ENCODE measurements around the gene PDE7B. TPM values are rescaled to one million over a fixed set of nuclear protein-coding genes. Genes with fewer than 3 reads are reported as not detected.

Gene PDE7B
- total and polyA plus RNA-seq, 2 of the 4 experiments (the other 2 are of a cell fraction): 7.8 to 12.4 TPM

DNA sequence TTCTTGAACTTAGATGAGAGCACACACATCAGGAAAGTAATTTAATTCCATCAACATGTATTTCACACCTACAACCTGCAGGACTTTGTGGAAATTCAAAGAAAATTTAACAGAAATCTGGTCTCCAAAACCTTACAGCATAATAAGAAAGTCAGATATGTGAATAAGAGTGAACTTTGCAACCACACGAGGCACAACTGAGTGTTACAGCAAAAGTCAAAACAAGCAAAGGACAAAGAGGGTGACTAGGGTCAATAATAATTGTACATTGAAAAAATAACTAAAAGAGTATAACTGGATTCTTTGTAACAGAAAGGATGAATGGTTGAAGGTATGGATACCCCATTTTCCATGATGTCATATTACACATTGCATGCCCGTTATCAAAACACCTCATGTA is 284.8 kb downstream of the PDE7B start:
- BruUV-seq (replicated peaks): no TSS peak
- Histone ChIP-seq H4K5ac (ENCODE audit: low read depth, low read length) (no peak overlapping the region), H3K79me1 (ENCODE audit: low read depth in 1 of 2, low read length in 2 of 2) (peaks cover 9 to 21% of the 10 kb centered on the region in 2 experiments), H3K4me3 (ENCODE audit: insufficient read depth, low read depth, low read length) (no peak overlapping the region), H2AK5ac (ENCODE audit: low read depth, low read length) (no peak overlapping the region), H3K56ac (ENCODE audit: extremely low read depth, insufficient read depth, low read length) (no peak overlapping the region), H3K27ac (ENCODE audit: insufficient read depth, low read length) (no peak overlapping the region), H3K9ac (ENCODE audit: low read depth, low read length) (no peak overlapping the region), H3K4me2 (ENCODE audit: low read depth, low read length) (no peak overlapping the region), H3K14ac (replicated peaks; ENCODE audit: low read depth, low read length) (no peak overlapping the region), H3K4ac (ENCODE audit: low read depth, low read length) (no peak overlapping the region), H3K27me3 (ENCODE audit: control insufficient read depth, insufficient read depth, low read length) (no peaks in the 10 kb centered on the region), H4K20me1 (ENCODE audit: insufficient read depth, low read length) (no peaks in the 10 kb centered on the region), H3K36me3 (ENCODE audit: control insufficient read depth, insufficient read depth, low read length) (no peaks in the 10 kb centered on the region), H2AFZ (replicated peaks; ENCODE audit: low read length, poor library complexity) (no peak overlapping the region), H3K9me3 (ENCODE audit: control insufficient read depth, insufficient read depth, low read length) (no peaks in the 10 kb centered on the region), H2BK5ac (ENCODE audit: low read depth, low read length, poor library complexity, severe bottlenecking) (no peak overlapping the region), H2BK120ac (ENCODE audit: low read depth, low read length) (no peak overlapping the region), H4K8ac (ENCODE audit: low read depth in 2 of 2, low read length in 2 of 2) (no peak overlapping the region), H3K23ac (ENCODE audit: low read depth, low read length) (no peak overlapping the region), H2BK20ac (ENCODE audit: low read depth, low read length) (no peak overlapping the region), H4K91ac (ENCODE audit: insufficient read depth, low read depth, low read length) (no peak overlapping the region), H3K9me1 (ENCODE audit: insufficient read depth, low read length) (no peaks in the 10 kb centered on the region), H2AK9ac (replicated peaks; ENCODE audit: low read depth, low read length, poor library complexity) (no peak overlapping the region), H3K18ac (ENCODE audit: low read depth, low read length) (no peak overlapping the region), H3K4me1 (ENCODE audit: control insufficient read depth, insufficient read depth, low read length) (no peaks in the 10 kb centered on the region), H2BK15ac (ENCODE audit: low read depth, low read length) (no peak overlapping the region)
- in situ Hi-C loops (cut with MboI; ENCODE audit: low sequenced_read_pairs): no loop called here
- TF ChIP-seq, protein P1, sequence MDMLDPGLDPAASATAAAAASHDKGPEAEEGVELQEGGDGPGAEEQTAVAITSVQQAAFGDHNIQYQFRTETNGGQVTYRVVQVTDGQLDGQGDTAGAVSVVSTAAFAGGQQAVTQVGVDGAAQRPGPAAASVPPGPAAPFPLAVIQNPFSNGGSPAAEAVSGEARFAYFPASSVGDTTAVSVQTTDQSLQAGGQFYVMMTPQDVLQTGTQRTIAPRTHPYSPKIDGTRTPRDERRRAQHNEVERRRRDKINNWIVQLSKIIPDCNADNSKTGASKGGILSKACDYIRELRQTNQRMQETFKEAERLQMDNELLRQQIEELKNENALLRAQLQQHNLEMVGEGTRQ (IDR thresholded peaks at IDR 0.05; ENCODE audit: low read depth, low read length): no peak
- TF ChIP-seq RCOR1 (IDR thresholded peaks at IDR 0.05; ENCODE audit: insufficient replicate concordance, low read length) (no peak), RAD21 (IDR thresholded peaks at IDR 0.05; ENCODE audit: low read length) (no peak), NFE2L2 (IDR thresholded peaks at IDR 0.05; ENCODE audit: low read depth, low read length) (no peak), CEBPB (IDR thresholded peaks at IDR 0.05; ENCODE audit: low read depth, low read length) (no peak)
- no peak for DNase-seq
- ChIA-PET CTCF (no interaction called here), POLR2A (ENCODE audit: unreplicated experiment) (no interaction called here)
- WGBS, 2 experiments (ENCODE audit: extremely low coverage in 2 of 2, insufficient read length in 1 of 2): no CpG with 5 or more reads among the region's 2 CpGs
- dilution Hi-C loops (cut with HindIII; ENCODE audit: low sequenced_read_pairs, unreplicated experiment): no loop called here
- intact Hi-C loops (cut with micrococcal nuclease): no loop called here
- no peak for ATAC-seq (ENCODE audit: low read depth)
